ENCODE measurements around the gene CCDC3. TPM values are rescaled to one million over a fixed set of nuclear protein-coding genes. Genes with fewer than 3 reads are reported as not detected.

Gene CCDC3
- total RNA-seq, 1 experiment from 2014 or later: 0.10 TPM

DNA sequence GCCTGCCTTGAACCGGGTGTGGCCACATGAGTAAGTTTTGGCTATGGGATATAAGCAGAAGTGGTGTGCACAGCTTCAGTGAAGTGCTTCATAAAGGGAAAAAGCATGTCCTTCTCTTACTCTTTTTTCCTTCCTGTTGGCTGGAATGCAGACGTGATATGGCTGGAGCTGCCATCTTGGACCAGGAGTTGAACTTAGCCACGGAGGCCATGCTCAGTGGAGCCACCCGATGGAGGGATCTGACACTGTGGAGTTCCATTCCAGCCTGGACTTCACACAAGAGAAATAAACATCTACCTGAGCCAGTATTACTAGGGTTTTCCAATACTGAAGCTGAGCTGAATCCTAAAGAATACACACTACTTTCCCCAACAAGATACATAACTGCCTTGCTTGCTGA lies 52.3 kb downstream of the CCDC3 start:
- in situ Hi-C loops (cut with HindIII; ENCODE audit: low pct_unique_long_range_greater_than_20kb, low sequenced_read_pairs) (no loop called here), intact Hi-C loops (cut with micrococcal nuclease; ENCODE audit: unreplicated experiment) (no loop called here)
- H3K36me3 ChIP-seq (ENCODE audit: control insufficient read depth, insufficient read depth, low read length): no peaks in the 10 kb centered on the region
- H3K4me3 ChIP-seq (ENCODE audit: low read depth in 2 of 2, low read length in 2 of 2): no peak overlapping the region
- POLR2A ChIA-PET: no interaction called here
- H3K27me3 ChIP-seq (ENCODE audit: control insufficient read depth, insufficient read depth, low read length): no peaks in the 10 kb centered on the region; the same call in 1 of the 2 replicates
- DNase-seq (ENCODE audit: low read depth, low spot score): no peak
- ATAC-seq: no peak
- no peak overlapping the region for H3K27ac ChIP-seq (ENCODE audit: low read length)
- no peaks in the 10 kb centered on the region for H3K4me1 ChIP-seq (ENCODE audit: control insufficient read depth, insufficient read depth, low read length)
- BruUV-seq (replicated peaks): no TSS peak
- no peak for TF ChIP-seq REST (IDR thresholded peaks at IDR 0.05; ENCODE audit: insufficient read depth in 1 of 2, low read depth in 2 of 2, low read length in 1 of 2)
- TF ChIP-seq, protein P1, sequence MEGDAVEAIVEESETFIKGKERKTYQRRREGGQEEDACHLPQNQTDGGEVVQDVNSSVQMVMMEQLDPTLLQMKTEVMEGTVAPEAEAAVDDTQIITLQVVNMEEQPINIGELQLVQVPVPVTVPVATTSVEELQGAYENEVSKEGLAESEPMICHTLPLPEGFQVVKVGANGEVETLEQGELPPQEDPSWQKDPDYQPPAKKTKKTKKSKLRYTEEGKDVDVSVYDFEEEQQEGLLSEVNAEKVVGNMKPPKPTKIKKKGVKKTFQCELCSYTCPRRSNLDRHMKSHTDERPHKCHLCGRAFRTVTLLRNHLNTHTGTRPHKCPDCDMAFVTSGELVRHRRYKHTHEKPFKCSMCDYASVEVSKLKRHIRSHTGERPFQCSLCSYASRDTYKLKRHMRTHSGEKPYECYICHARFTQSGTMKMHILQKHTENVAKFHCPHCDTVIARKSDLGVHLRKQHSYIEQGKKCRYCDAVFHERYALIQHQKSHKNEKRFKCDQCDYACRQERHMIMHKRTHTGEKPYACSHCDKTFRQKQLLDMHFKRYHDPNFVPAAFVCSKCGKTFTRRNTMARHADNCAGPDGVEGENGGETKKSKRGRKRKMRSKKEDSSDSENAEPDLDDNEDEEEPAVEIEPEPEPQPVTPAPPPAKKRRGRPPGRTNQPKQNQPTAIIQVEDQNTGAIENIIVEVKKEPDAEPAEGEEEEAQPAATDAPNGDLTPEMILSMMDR (IDR thresholded peaks at IDR 0.05): peak; percentile 9; the same call in 1 of the 2 replicates
- CTCF ChIA-PET: no interaction called here
- no peaks in the 10 kb centered on the region for H3K9me3 ChIP-seq (ENCODE audit: control insufficient read depth, insufficient read depth, low read depth, low read length)

DNA sequence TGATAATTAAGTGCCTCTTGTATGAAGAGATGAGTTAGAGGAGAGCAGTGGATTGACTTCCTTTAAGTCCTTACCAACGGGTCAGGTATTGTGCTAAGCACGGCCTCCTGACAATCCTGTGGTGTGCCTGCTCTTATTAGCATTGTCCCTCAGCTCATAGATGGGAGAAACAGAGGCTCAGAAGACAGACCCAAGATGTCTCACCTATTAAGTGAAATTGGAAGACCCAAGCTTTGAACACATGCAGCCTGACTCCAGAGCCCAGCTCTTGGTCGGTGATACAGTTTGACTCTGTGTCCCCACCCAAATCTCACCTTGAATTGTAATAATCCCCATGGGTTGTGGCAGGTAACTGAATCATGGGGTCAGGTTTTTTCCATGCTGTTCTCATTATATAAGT lies 53.8 kb downstream of the CCDC3 start:
- H3K36me3 ChIP-seq (ENCODE audit: control insufficient read depth, insufficient read depth, low read length): no peaks in the 10 kb centered on the region
- no peak overlapping the region for H3K27ac ChIP-seq (ENCODE audit: low read length)
- DNase-seq (ENCODE audit: low read depth, low spot score) (no peak), ATAC-seq (no peak)
- no peak overlapping the region for H3K4me3 ChIP-seq (ENCODE audit: low read depth in 2 of 2, low read length in 2 of 2)
- ChIA-PET POLR2A (no interaction called here), CTCF (no interaction called here)
- no TSS peak for BruUV-seq (replicated peaks)
- no peaks in the 10 kb centered on the region for H3K9me3 ChIP-seq (ENCODE audit: control insufficient read depth, insufficient read depth, low read depth, low read length)
- no peaks in the 10 kb centered on the region for H3K4me1 ChIP-seq (ENCODE audit: control insufficient read depth, insufficient read depth, low read length)
- no peaks in the 10 kb centered on the region; the same call in 1 of the 2 replicates for H3K27me3 ChIP-seq (ENCODE audit: control insufficient read depth, insufficient read depth, low read length)
- intact Hi-C loops (cut with micrococcal nuclease; ENCODE audit: unreplicated experiment) (no loop called here), in situ Hi-C loops (cut with HindIII; ENCODE audit: low pct_unique_long_range_greater_than_20kb, low sequenced_read_pairs) (no loop called here)
- TF ChIP-seq, protein P1 (IDR thresholded peaks at IDR 0.05): no peak
- no peak for TF ChIP-seq REST (IDR thresholded peaks at IDR 0.05; ENCODE audit: insufficient read depth in 1 of 2, low read depth in 2 of 2, low read length in 1 of 2)
- TF ChIP-seq POLR2AphosphoS5 (IDR thresholded peaks at IDR 0.05; ENCODE audit: low read depth, low read length): no peak
- TF ChIP-seq TCF7L2 (IDR thresholded peaks at IDR 0.05; ENCODE audit: low read depth, low read length): no peak
- TF ChIP-seq SIN3A (IDR thresholded peaks at IDR 0.05; ENCODE audit: borderline replicate concordance, insufficient read depth, low read depth, low read length): no peak

Data from Panc1 (cell line).